ENCODE results near the gene ZNF831.

ZNF831 gene

GRCh38 chr20:59191036-59191755, 27.6 kb downstream of the ZNF831 start:
- no peak for DNase-seq
- H3K27ac ChIP-seq (ENCODE audit: low read length): no peak overlapping the region
- no peak overlapping the region for H3K4me2 ChIP-seq (ENCODE audit: insufficient read depth, low read length)
- TF ChIP-seq CTCF (IDR thresholded peaks at IDR 0.05; ENCODE audit: borderline replicate concordance, extremely low read depth, low read length, poor library complexity, severe bottlenecking) (no peak), EZH2 (IDR thresholded peaks at IDR 0.05; ENCODE audit: borderline replicate concordance, low read depth, low read length, severe bottlenecking) (no peak)
- H3K9ac ChIP-seq (ENCODE audit: low read depth, low read length): no peak overlapping the region
- H2AFZ ChIP-seq (ENCODE audit: low read depth, low read length): no peak overlapping the region
- no peaks in the 10 kb centered on the region for H3K36me3 ChIP-seq (ENCODE audit: insufficient read depth, low read length)
- H3K4me1 ChIP-seq (ENCODE audit: insufficient read depth, low read length): no peaks in the 10 kb centered on the region
- ATAC-seq (ENCODE audit: insufficient read depth, low read depth): no peak
- H4K20me1 ChIP-seq (ENCODE audit: insufficient read depth, low read length): no peaks in the 10 kb centered on the region; the same call in 1 of the 2 replicates
- no peaks in the 10 kb centered on the region for H3K79me2 ChIP-seq (ENCODE audit: insufficient read depth, low read length)
- H3K27me3 ChIP-seq (ENCODE audit: insufficient read depth, low read length, poor library complexity): peaks cover 6% of the 10 kb centered on the region
- H3K9me3 ChIP-seq (ENCODE audit: insufficient read depth, low read length, severe bottlenecking): no peaks in the 10 kb centered on the region
- H3K4me3 ChIP-seq (ENCODE audit: low read depth in 1 of 2, low read length in 2 of 2): no peak overlapping the region

- H3K36me3 ChIP-seq (ENCODE audit: insufficient read depth, low read length): no peaks in the 10 kb centered on the region
- TF ChIP-seq EZH2 (IDR thresholded peaks at IDR 0.05; ENCODE audit: borderline replicate concordance, low read depth, low read length, severe bottlenecking): no peak
- no peak for TF ChIP-seq CTCF (IDR thresholded peaks at IDR 0.05; ENCODE audit: borderline replicate concordance, extremely low read depth, low read length, poor library complexity, severe bottlenecking)
- DNase-seq (no peak), ATAC-seq (ENCODE audit: insufficient read depth, low read depth) (no peak)
- no peak overlapping the region for H3K9ac ChIP-seq (ENCODE audit: low read depth, low read length)
- no peaks in the 10 kb centered on the region; the same call in 1 of the 2 replicates for H4K20me1 ChIP-seq (ENCODE audit: insufficient read depth, low read length)
- no peak overlapping the region for H3K4me2 ChIP-seq (ENCODE audit: insufficient read depth, low read length)
- no peak overlapping the region for H3K4me3 ChIP-seq (ENCODE audit: low read depth in 1 of 2, low read length in 2 of 2)
- H3K9me3 ChIP-seq (ENCODE audit: insufficient read depth, low read length, severe bottlenecking): no peaks in the 10 kb centered on the region
- no peak overlapping the region for H2AFZ ChIP-seq (ENCODE audit: low read depth, low read length)
- no peaks in the 10 kb centered on the region for H3K79me2 ChIP-seq (ENCODE audit: insufficient read depth, low read length)
- H3K4me1 ChIP-seq (ENCODE audit: insufficient read depth, low read length): no peaks in the 10 kb centered on the region
- no peak overlapping the region for H3K27ac ChIP-seq (ENCODE audit: low read length)
- H3K27me3 ChIP-seq (ENCODE audit: insufficient read depth, low read length, poor library complexity): peaks cover 7% of the 10 kb centered on the region
These were observed 28.3 kb downstream of the ZNF831 start for GRCh38 chr20:59191756-59192532.

GRCh38 chr20:59192533-59192896, 28.9 kb downstream of the ZNF831 start:
- H3K27ac ChIP-seq (ENCODE audit: low read length): no peak overlapping the region
- no peak for DNase-seq
- no peaks in the 10 kb centered on the region for H3K79me2 ChIP-seq (ENCODE audit: insufficient read depth, low read length)
- no peaks in the 10 kb centered on the region for H3K36me3 ChIP-seq (ENCODE audit: insufficient read depth, low read length)
- H3K9me3 ChIP-seq (ENCODE audit: insufficient read depth, low read length, severe bottlenecking): no peaks in the 10 kb centered on the region
- H3K9ac ChIP-seq (ENCODE audit: low read depth, low read length): no peak overlapping the region
- no peak overlapping the region for H3K4me3 ChIP-seq (ENCODE audit: low read depth in 1 of 2, low read length in 2 of 2)
- no peaks in the 10 kb centered on the region; the same call in 1 of the 2 replicates for H4K20me1 ChIP-seq (ENCODE audit: insufficient read depth, low read length)
- TF ChIP-seq CTCF (IDR thresholded peaks at IDR 0.05; ENCODE audit: borderline replicate concordance, extremely low read depth, low read length, poor library complexity, severe bottlenecking) (no peak), EZH2 (IDR thresholded peaks at IDR 0.05; ENCODE audit: borderline replicate concordance, low read depth, low read length, severe bottlenecking) (no peak)
- no peak overlapping the region for H2AFZ ChIP-seq (ENCODE audit: low read depth, low read length)
- ATAC-seq (ENCODE audit: insufficient read depth, low read depth): no peak
- H3K4me2 ChIP-seq (ENCODE audit: insufficient read depth, low read length): no peak overlapping the region
- no peaks in the 10 kb centered on the region for H3K4me1 ChIP-seq (ENCODE audit: insufficient read depth, low read length)
- peaks cover 6% of the 10 kb centered on the region for H3K27me3 ChIP-seq (ENCODE audit: insufficient read depth, low read length, poor library complexity)
